Upper lobe of left lung (tissue), 6 donors: ENCODE results near the gene SLC9A7. TPM values are rescaled to one million over a fixed set of nuclear protein-coding genes. Genes with fewer than 3 reads are reported as not detected.
A peak's percentile ranks its signal among the peaks of the same experiment; 100 is the strongest.

ENCODE experiments used
- ATAC-seq, 2 donors: fragments of 200-7000 bp; cut with Tn5 transposase; one replicate each; pipeline ENCODE4 v1.9.1; 2022; ENCODE audit warnings: mild to moderate bottlenecking in 2 of 2, moderate library complexity in 2 of 2; ENCODE audit not compliant: low FRiP score in 2 of 2
- DNase-seq, 2 donors: peaks; one replicate each; pipeline ENCODE4 v3.0.0-alpha.2; 2019 to 2020
- H3K27ac ChIP-seq, 4 donors: fragments of 200-600 bp; sonication (generic); one replicate each; pipeline ENCODE4 v1.5.1; 2016 to 2019
- H3K27me3 ChIP-seq, 4 donors: fragments of 200-600 bp; sonication (generic); one replicate each; pipeline ENCODE4 v1.5.1; 2017 to 2019
- H3K36me3 ChIP-seq, 4 donors: fragments of 200-600 bp; sonication (generic); one replicate each; pipeline ENCODE4 v1.5.1; 2016 to 2019
- H3K4me1 ChIP-seq, 4 donors: fragments of 200-600 bp; sonication (generic); one replicate each; pipeline ENCODE4 v1.5.1; 2018 to 2019
- H3K4me3 ChIP-seq, 4 donors: fragments of 200-600 bp; sonication (generic); one replicate each; pipeline ENCODE4 v1.5.1; 2017 to 2019; ENCODE audit warnings: mild to moderate bottlenecking in 2 of 4, moderate library complexity in 1 of 4
- H3K9me3 ChIP-seq, 4 donors: fragments of 200-600 bp; sonication (generic); one replicate each; pipeline ENCODE4 v1.5.1; 2018 to 2019
- CTCF ChIP-seq, 6 experiments: fragments of 450-650 bp in 4 of 6; fragments of 200-600 bp in 2 of 6; sonication (generic) in 2 of 6; IDR thresholded peaks; one replicate each; pipeline ENCODE4 v1.5.1; 2016 to 2019; ENCODE audit warnings: antibody characterized with exemption in 6 of 6
- EP300 ChIP-seq, 4 donors: sonication (generic); formaldehyde crosslinking; IDR thresholded peaks; one replicate each; pipeline ENCODE4 v1.5.1; 2017; ENCODE audit warnings: antibody characterized with exemption in 4 of 4, control low read depth in 2 of 4
- POLR2A ChIP-seq, 4 donors: fragments of 450-650 bp; IDR thresholded peaks; one replicate each; pipeline ENCODE4 v1.5.1; 2016 to 2017; ENCODE audit warnings: antibody characterized with exemption in 4 of 4, mild to moderate bottlenecking in 2 of 4
- POLR2AphosphoS5 ChIP-seq, 2 donors: sonication (generic); formaldehyde crosslinking; IDR thresholded peaks; one replicate each; pipeline ENCODE4 v1.5.1; 2017; ENCODE audit warnings: antibody characterized with exemption in 2 of 2
- WGBS, 2 donors: methylation state at CpG; one replicate each; pipeline ENCODE4 v1.1.5; 2017 to 2018; 5-methylcytosine and 5-hydroxymethylcytosine counted together
- total RNA-seq, 6 donors: library from RNA; depleted of rRNA in 4 of 6; stranded (reverse); fragments of >200 nt in 4 of 6; gene quantifications; one replicate each; pipeline versions ENCODE4 v1.1.0 to v1.2.1, GENCODE V29; 2016 to 2021
- donor health status: DM: no; HTN: no; CAD: no; lungs with moderate emphysema.
- donor health status: DM: no; HTN: yes; CAD: no; lungs with severe emphysema.

The SLC9A7 gene
- total RNA-seq, result 1 to 10 TPM; 4.6 to 9.0 (median 6.4) TPM

GRCh38 chrX:46758956-46759644 is at the start of gene SLC9A7:
TSS of gene SLC9A7 (minus strand) at chrX:46759118. CDS start at chrX:46759029, 89 bp downstream.
- no peaks in the 10 kb centered on the region for H3K9me3 ChIP-seq
- peak; percentile 84 to 95 for ATAC-seq
- TF ChIP-seq POLR2AphosphoS5 (IDR thresholded peaks at IDR 0.05) (no peak), POLR2A (IDR thresholded peaks at IDR 0.05) (peak in 1 of 4 donors; percentile 51), CTCF (IDR thresholded peaks at IDR 0.05) (peak; percentile 80 to 96 (median 94))
- no peaks in the 10 kb centered on the region for H3K27me3 ChIP-seq
- H3K4me1 ChIP-seq, result no peaks in the 10 kb centered on the region
- H3K36me3 ChIP-seq, result no peaks in the 10 kb centered on the region
- 28% methylated on average over 49 of the region's 85 CpGs; no CpG with 5 or more reads in 1 of the 2 donors for WGBS, 2 donors
- peak within 1 kb of the TSS in 3 of 4 donors; percentile 49 to 55 (median 54) for H3K4me3 ChIP-seq
- peak within 1 kb of the TSS in 2 of 4 donors; percentile 35 to 59 for H3K27ac ChIP-seq
- peak; percentile 79 to 96 for DNase-seq

- no peak overlapping the region for H3K27ac ChIP-seq
- 75 to 82% methylated on average over 1 to 2 of the region's 2 CpGs for WGBS, 2 donors
- TF ChIP-seq EP300 (IDR thresholded peaks at IDR 0.05) (no peak), POLR2AphosphoS5 (IDR thresholded peaks at IDR 0.05) (no peak), CTCF (IDR thresholded peaks at IDR 0.05) (no peak), POLR2A (IDR thresholded peaks at IDR 0.05) (no peak)
- no peak overlapping the region for H3K4me3 ChIP-seq
- H3K4me1 ChIP-seq, result no peaks in the 10 kb centered on the region
- no peak for ATAC-seq
- no peak for DNase-seq
- H3K9me3 ChIP-seq, result no peaks in the 10 kb centered on the region
- H3K27me3 ChIP-seq, result no peaks in the 10 kb centered on the region
- no peaks in the 10 kb centered on the region for H3K36me3 ChIP-seq
Measured at GRCh38 chrX:46805270-46805669, 46.4 kb upstream of the SLC9A7 start.

DNA sequence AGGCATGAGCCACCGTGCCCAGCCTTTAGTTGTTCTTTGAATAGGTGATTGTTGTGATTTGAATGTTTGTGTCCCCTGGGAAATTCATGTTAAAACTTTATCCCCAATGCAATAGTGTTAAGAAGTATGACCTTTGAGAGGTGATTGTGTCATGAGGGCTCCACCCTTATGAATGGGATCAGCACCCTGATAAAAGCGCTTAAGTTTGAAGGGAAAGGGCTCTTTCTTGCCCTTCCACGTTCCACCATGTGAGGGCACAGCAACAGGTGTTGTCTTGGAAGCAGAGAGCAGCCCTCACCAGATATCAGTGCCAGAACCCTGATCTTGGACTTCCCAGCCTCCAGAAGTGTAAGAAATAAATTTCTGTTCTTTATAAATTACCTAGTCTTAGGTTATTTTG is 44.2 kb upstream of the SLC9A7 start:
- no peak overlapping the region for H3K4me3 ChIP-seq
- WGBS, 2 donors, result 48 to 63% methylated on average over 3 of the region's 3 CpGs
- H3K36me3 ChIP-seq, result no peaks in the 10 kb centered on the region
- DNase-seq, result no peak
- TF ChIP-seq CTCF (IDR thresholded peaks at IDR 0.05), result no peak
- TF ChIP-seq EP300 (IDR thresholded peaks at IDR 0.05), result no peak
- TF ChIP-seq POLR2AphosphoS5 (IDR thresholded peaks at IDR 0.05), result no peak
- TF ChIP-seq POLR2A (IDR thresholded peaks at IDR 0.05), result no peak
- H3K4me1 ChIP-seq, result no peaks in the 10 kb centered on the region
- no peaks in the 10 kb centered on the region for H3K27me3 ChIP-seq
- no peaks in the 10 kb centered on the region for H3K9me3 ChIP-seq
- H3K27ac ChIP-seq, result no peak overlapping the region
- no peak for ATAC-seq

- Histone ChIP-seq H3K27ac (no peak overlapping the region), H3K4me3 (no peak overlapping the region), H3K27me3 (no peaks in the 10 kb centered on the region), H3K4me1 (peaks cover 0 to 8% (median 3%) of the 10 kb centered on the region in 4 donors), H3K36me3 (no peaks in the 10 kb centered on the region), H3K9me3 (no peaks in the 10 kb centered on the region)
- DNase-seq (peak in 1 of 2 donors; percentile 69), ATAC-seq (peak; percentile 63 to 80)
- TF ChIP-seq POLR2AphosphoS5 (IDR thresholded peaks at IDR 0.05) (no peak), CTCF (IDR thresholded peaks at IDR 0.05) (peak; percentile 43 to 79 (median 62)), POLR2A (IDR thresholded peaks at IDR 0.05) (no peak), EP300 (IDR thresholded peaks at IDR 0.05) (no peak)
- 25 to 44% methylated on average over 4 to 8 of the region's 8 CpGs for WGBS, 2 donors
Measured at GRCh38 chrX:46796574-46797191, 37.8 kb upstream of the SLC9A7 start.
